GM19468 (cell line): Measurements from ENCODE around the gene ABCF1.
A peak's percentile ranks its signal among the peaks of the same experiment; 100 is the strongest.

Experiments used
- ATAC-seq: cut with Tn5 transposase; IDR thresholded peaks from one replicate; pipeline ENCODE4 v1.9.1; 2021; ENCODE audit warnings: mild to moderate bottlenecking, moderate library complexity, moderate number of reproducible peaks; ENCODE audit not compliant: unreplicated experiment; ENCODE audit errors: extremely low read depth

The ABCF1 gene

DNA sequence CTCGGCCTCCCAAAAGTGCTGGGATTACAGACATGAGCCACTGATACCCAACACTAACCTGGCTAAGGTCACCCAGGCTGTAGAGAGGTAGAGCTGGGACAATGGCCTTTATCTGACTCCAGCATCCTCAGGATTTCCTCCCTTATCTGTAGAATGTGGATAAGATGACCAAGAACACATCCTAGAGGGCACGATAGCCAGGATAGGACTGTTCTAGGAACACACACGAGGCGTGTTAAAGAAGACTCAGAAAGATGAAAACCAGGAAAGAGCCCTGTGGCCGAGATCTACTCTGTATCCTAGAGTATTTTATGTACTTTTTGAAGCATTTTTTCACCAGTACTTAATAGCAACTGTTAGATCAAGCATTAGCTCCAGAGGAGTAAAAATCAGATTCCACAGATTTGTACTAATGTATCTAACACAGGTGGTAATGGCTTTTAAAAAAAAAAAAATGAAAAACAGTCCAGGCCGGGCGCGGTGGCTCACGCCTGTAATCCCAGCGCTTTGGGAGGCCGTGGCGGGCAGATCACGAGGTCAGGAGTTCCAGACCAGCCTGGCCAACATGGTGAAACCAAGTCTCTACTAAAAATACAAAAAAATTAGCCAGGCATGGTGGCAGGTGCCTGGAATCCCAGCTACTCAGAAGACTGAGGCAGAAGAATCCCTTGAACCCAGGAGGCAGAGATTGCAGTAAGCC lies 28.5 kb downstream of the ABCF1 start:
- no peak for ATAC-seq

DNA sequence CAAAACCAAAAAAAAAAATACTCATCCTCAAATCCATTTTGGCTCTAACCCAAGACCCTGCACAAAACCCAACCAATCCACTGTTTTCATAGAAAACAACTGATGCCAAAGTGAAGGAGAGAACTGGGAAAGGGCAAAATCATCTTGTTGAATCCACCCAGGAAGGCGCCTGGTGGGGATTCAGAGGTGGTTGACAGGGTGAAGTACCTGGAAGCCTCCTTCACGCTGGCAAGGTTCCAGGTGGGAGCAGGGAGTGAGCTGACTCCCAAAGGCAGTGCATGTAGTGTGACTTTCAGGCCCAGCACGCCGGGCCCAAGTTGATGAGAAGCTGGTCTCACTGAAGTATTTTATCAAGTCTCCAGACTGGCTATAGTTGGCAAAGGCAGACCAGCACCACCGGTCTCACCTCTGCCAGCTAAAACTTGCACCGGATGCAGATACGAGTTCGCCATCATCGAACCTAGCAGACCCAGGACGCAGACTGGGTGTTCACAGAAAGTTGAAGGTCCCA lies 29.3 kb downstream of the ABCF1 start:
- no peak for ATAC-seq

DNA sequence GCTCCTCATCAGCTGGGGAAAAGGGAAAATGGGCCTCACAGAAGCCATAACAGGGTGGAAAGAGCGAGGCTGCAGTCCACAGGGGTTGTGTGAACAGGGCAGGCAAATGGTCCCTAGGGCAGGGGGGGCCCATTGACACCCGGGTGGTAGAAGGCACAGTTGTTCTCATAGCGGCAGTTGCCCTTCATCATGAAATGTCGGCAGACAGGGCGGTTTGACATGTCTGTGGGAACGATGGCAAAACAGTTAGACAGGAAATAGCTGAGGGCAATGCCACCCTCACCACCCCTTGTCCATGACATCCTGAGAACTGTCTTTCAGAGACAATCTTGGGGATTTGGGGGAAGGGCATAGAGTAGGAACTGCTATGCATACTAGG lies 30.2 kb downstream of the ABCF1 start:
- no peak for ATAC-seq

DNA sequence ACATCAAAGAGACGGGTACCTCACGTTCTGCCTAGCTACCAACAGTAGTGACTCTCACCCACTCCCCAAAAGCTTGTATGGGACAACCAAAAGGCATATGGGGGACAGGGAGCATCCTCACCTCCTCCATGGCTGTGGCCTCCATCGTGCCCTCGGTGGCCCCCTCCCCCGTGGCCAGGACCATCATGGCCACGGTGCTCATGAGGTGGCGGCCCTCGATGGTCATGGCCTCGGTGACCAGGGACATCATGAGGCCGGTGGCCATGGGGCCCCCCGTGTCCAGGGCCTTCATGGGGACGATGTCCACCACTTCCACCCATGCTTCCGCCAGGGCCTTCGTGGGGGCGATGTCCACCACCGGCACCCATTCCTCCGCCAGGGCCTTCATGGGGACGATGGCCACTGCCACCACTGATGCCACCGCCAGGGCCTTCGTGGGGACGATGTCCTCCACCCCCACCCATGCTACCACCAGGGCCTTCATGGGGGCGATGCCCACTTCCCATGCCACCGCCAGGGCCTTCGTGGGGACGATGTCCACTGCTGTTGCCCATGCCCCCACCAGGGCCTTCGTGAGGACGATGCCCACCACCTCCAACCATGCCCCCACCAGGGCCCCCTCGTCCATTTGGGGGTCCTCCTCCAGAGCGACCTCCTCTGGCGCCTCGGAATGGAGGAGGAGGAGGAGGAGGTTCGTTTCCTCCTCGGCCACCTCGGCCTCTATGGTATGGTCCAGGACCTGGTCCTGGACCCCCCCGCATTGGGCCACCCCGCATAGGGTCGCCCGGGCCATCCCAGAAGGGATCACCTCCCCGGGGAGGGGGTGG lies 30.8 kb downstream of the ABCF1 start:
- no peak for ATAC-seq

DNA sequence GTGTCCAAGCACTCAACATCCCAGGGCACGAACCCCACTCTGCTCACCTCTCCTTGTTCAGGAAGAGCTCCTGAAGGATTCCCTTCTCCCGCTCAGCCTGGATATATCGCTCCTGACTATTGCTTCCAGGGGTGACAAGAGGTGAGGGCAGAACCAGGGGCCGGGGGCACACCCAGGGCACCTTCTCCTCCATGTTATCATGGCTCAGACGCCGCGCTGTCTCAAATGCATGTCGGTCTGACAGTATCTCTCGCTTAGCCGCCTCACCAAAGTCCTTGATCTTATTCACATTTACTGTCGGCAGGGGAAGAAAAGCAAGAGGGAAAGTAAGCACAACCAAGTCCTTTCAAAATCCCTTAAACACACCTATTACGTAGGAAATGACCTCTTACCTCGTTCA lies 32.7 kb downstream of the ABCF1 start:
- ATAC-seq = no peak

DNA sequence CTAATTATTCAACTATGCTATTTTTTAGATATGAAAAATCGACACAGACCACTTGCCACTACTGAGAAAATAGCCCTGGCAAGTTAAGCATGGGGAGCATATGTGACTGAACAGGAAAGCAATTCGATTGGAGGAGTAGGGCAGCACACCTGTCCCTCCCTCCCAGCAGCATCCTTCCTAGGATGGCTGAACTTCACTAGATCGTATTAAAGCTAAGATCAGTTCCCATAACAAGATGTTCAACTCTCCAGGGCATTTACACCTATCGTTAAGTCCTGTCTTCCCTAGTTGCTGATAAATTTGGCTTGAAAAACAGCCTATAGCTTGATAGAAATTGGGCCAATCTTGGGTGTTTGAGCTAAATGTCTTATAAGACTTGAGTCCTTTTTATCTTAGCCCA lies 38.8 kb downstream of the ABCF1 start:
- ATAC-seq = no peak

DNA sequence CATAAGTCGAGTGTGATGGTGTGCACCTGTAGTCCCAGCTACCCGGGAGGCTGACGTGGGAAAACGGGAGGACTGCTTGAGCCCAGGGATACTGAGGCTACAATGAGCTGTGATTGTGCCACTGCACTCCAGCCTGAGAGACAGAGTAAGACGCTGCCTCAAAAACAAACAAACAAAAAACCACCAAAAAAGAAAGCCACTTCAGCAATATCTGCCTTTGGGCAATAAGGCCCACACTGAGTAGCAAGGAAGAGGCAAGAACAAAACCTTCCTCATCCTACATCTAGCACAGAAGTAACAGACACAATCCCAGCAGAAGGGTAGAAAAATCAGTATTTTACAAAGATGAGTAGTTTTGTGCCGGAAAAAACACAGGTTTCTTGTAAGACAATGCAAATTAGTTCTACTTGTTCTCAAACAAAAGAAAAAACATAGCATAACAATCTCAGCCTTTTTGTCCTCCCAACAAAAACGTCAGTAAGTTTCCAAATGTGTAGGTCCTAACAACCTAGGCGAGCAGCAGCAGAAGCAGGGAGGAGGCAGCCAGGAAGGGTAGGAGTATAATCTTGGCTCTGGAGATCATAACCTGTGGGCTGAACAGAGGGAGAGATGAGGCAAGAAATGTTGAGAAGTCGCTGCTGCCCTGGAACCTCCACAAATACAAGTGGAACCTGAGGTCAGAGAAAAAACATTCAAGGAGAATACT lies 40.1 kb downstream of the ABCF1 start:
- no peak for ATAC-seq

DNA sequence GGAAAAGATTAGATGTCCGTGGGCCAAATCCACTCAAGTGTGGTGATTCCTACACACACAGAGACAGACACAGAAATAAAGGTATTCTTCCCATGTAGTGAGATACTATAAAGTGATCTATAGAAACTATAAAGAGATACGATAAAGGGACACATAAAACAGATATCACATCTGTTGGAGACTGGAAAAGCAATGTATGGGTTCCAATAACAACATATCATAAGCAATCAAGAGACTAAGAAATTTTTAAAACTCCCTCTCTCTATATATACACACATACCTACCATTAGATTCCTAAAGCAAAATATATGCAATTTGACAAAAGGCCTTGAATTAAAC lies 40.6 kb downstream of the ABCF1 start:
- no peak for ATAC-seq

DNA sequence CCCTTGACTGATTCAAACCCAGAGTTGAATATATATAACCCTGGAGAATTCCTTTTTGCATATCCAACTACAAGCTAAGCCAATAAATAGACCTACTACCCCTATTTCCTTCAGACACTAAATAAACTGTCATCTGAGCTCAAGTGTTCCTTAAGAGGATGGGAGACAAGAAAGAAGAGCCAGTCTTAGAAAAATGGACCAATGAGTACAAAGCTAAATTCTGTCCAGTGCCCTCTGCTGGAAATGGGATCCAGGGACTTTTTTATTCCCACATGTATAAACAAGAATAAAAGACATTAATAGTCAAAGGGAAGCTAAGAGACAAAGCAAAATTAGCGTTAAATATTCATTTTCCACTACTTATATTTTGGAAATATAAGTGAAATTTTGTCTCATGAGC lies 41.0 kb downstream of the ABCF1 start:
- ATAC-seq = no peak

DNA sequence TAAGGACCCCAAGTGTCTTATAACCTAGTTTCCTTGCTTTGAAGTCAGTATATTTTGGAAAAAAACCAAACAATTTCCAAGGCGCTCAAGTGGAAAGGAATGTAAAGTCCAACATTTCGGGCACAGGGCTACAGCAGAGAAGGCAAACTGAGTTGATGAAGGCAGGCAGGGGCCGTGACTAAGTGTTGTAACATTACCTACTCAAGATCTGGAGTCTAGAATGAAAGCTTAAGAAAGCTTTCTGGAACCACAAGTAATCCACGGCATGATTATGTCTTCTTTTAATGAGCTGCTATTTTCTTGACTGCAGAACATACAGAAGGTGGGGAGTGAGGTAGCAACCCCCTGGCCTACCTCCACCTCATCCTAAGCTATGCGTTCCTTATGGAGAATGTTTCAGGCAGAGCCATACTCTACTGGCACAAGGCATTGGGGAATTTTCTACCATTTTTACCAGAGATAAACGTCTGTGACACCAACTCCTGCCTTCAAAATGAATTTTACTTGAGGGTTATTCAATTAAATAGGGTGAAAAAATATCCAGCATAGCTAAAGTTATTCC lies 41.5 kb downstream of the ABCF1 start:
- ATAC-seq = no peak

DNA sequence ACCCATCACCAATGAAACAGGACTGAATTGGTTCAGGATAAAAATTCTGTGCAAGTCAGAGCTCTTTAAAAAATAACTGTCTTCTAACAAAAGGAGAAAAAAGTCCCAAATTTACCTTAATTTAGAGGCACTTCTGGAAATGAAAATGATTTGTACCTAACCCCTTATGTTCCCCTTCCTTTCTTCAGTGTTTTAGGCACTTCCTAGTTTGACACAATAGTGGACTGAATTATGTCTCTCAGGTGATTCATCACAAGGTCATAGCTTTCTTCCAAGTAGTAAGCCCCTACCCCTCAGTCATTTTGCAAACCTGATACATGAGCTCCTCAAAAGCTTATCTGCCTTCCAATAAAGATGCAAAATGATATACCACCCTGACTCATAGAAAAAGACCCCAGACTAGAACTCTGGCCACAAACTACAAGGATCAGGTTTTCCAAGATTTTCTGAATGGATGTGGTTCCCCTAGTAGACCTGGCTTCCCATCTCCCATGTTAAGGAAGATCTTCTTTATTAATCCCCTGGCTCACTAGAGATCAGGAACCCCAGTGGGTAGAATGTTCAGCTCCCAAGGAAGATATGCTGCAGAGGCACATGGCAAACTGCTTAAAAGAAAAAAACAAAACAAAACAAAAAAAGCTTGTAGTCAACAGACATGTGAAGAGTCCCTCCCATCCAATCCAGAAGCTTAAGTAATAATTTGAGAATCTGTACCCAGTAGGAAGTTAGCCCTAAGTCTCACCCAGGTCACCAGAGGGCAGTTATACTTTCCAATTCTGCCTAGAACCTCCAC lies 42.2 kb downstream of the ABCF1 start:
- no peak for ATAC-seq

DNA sequence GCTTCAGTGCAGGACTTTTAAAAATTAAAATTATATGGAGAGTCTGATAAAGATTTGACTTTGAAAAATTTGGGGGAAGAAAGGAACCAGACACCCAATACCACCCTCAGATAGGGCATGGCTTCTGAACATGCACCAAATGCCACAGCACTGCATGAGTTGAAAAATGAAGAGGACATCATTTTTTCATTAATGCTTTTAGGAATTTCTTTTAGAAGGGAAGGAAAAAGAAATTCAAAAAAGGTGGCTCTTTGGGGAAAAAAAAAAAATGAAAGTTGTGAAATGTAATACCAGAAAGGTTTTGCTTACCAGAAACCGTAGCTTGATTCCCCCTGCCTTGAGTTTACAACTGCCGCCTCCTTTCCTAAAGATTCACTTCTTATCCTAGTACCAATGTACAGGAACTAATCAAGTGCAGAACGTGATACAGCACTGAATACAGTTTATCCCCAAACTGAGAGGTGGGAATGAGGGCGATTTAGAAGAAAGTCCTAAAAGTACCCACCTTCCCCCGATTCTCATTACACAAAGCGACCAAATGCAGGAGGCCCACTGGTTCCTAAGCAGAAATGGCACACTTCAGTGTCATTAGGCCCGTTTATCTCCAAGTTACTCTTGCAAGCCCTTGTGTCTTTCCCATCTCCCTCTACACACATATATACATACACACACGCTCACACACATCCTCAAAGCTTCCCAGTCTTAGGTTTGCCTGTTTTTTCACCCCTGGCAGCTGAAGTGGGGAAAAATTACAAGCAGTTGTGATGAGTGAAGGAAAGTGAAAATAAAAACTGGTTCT lies 43.0 kb downstream of the ABCF1 start:
- ATAC-seq = no peak

DNA sequence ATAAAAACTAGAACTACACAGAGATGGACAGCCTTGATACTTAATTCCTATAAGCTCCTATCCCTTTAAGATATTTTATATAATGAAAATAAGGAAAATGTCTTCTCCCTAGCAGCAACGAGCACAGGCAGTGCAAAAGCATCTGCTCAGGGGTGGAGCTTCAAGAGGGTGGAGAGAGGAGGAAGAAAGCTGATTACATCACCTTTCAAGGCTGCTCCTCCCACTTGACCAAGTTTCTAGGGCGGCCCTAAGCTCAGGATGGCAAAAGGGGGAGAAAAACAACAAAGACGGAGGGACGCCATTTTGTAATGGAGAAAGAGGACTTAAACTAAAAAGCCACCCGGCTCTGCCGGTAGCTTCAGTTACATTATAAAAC lies 43.6 kb downstream of the ABCF1 start:
- no peak for ATAC-seq

DNA sequence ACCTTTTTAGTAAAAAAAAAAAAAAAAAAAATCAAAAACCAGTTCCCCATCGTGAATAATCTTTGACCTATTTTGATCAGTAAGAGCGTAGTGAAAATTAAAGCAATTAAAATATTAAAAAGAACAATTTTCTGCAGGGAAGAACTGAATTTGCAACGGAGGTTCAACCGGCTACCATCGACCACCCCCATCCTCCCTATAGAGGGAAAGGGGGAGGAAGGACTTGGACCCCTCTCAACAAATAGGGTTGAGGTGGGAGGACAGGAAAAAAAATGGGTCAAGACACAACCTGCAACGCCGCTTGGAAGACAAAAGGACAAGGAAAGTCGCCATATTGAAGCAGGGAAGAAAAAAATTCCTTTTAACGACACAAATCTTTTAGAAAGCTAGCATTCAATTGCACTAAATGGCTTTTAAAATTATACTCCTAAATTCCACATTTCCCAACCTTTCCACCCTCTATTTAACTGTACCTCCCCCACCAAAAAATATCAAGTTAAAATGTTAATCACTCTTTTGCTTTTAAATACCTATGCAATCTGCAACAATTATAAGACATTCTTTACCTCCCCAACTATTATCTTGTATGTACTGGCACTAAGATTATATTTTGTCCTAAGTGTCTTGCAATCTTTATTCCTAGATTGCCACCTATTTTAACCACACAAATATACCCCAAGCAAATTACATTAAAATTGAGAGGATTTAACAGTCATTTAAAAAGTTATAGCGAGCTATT lies 44.1 kb downstream of the ABCF1 start:
- ATAC-seq = no peak

DNA sequence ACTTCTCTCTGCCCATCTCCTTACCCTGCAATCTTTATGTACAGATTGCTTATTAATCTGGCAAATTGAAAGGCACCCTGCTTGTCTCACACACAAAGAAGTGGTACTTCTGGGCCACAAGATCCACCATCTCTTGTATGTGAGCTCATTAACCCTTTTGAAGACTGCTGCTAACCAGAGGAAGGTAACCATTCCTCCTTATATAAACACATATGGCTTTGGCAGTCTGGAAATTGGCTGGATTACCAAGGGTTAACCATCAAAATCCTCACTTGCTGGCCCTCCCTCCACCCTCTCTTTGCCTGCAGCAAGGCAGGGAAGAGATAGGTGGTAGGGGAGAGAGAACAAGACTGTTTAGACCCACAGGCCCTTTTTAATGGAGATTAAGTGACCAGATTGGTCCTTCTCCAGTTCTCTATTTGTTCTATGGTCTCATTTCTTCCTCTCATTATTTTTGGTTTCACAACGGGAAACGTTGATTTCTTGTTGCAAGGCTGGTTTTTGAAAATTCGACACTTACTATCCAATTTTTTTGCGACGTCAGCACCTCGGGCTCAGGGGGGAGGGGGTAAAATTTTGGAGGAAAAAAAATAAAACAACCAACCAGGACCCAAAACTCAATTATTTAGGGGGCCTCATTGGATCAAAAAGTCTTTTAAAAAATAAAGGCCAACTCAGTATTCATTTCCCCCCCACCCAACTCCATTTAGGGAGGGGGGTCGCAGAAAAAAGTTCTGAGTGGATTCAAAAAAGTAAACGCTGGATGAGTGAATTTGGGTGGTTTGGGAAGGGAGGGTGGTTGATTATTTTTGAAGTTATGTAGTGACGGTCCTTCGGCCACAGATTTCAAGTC lies 44.9 kb downstream of the ABCF1 start:
- ATAC-seq = no peak

DNA sequence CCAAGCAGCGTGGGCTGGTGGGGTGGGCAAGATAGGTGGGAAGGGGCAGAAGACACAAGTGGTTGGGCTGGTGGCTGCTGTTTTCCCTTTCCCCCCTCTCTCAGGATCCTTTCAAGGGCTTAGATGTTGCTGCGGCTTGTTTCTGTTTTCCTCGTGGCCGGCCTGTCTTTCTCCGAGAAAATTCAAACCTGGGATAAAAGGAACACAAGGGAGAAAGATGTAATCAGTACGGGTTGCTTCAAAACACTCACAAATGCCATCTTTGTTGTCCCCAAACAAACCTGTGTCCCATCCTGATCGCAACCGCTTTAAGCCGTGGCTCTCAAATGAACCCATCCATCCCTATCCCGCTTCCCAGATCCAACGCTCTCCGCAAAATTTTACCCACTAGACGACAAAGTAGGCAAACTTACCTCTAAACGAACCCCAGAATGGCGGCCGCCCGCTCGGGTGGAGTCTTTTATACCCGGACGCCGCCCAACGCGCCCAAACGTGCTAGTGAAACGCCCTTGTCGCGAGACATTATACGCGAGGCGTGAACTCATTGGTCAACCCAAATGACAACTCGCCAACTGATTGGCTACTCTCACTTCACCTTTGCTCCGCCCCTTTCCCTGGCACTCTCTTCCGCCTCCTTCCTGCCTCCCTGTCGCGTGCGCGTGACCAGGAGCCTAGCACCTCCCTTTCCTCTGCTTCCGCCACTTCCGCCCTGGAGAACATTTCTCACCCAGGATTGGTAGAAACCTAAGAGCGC lies 45.7 kb downstream of the ABCF1 start, which contains the start of gene PPP1R10:
Gene PPP1R10, minus strand, starts transcription at position 433 of the 754 bp plus-strand sequence. CDS start 7,299 bp downstream, outside the sequence.
- peak; percentile 54 for ATAC-seq
